ENCODE results near the gene SYT17. TPM values are rescaled to one million over a fixed set of nuclear protein-coding genes. Genes with fewer than 3 reads are reported as not detected.

The SYT17 gene
- polyA plus RNA-seq, 1 donor from 2014 or later = 3.2 TPM

DNA sequence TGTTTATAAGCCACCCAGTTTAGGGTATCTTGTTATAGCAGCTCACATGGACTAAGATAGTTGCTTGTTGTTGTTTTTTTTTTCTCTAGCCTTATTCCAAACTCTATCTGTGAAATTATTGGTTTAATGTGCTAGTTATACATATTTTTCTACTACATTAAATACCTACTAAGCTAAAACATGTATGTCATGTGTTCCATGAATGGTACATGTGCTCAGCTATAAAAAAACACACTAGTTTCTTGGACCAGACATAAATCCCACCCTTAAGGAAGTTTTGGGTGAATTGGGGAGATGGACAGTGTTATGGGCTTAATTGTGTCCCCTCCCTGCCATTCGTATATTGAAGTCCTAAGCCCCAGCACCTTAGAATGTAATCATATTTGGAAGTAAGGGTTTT is 34.4 kb upstream of the SYT17 start:
- H3K4me1 Mint-ChIP-seq = peaks cover 25 to 37% (median 32%) of the 10 kb centered on the region in 3 donors

GRCh38 chr16:19135201-19135842 is 32.7 kb upstream of the SYT17 start:
- Mint-ChIP-seq H3K36me3 (no peaks in the 10 kb centered on the region), H3K4me1 (peaks cover 17 to 27% (median 24%) of the 10 kb centered on the region in 3 donors), H3K9me3 (no peaks in the 10 kb centered on the region), H3K27ac (no peak overlapping the region), H3K4me3 (no peak overlapping the region), H3K27me3 (peaks cover 5% of the 10 kb centered on the region)

More for the DNA sequence above, 34.4 kb upstream of the SYT17 start:
- Mint-ChIP-seq H3K9me3 (no peaks in the 10 kb centered on the region), H3K36me3 (no peaks in the 10 kb centered on the region), H3K27me3 (peaks cover 5% of the 10 kb centered on the region), H3K4me3 (peak overlapping the region in 1 of 4 donors; percentile 65), H3K27ac (peak overlapping the region in 2 of 3 donors; percentile 43 to 53)

DNA sequence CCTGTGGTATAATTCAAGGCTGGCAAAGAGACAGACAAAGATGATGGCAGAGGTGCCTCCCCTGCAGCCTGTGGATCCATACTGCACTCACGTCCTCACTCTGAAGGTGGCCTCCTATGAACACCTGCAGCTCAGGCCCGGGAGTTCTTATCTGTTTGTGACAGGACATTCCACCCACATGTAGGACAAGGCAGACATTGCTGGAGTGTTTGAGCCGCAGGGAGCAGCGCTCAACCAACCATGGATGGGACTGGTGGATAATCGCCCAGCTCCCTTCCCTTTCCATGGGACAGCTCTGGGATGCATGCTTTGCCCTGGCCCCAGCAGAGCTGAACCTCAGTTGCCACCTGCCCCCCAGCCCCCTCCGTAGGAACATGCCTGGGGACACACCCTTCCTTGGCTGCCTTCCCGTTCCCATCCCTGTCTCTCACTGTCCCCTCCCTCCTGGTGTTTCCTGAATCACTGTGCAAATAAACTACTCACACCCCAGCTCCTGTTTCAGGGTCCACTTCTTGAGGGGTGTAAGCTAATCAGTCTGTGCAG is 32.1 kb upstream of the SYT17 start:
- Mint-ChIP-seq H3K27me3 (peaks cover 5% of the 10 kb centered on the region), H3K27ac (no peak overlapping the region), H3K4me1 (peaks cover 12 to 21% (median 20%) of the 10 kb centered on the region in 3 donors), H3K4me3 (peak overlapping the region in 1 of 4 donors; percentile 57), H3K36me3 (no peaks in the 10 kb centered on the region), H3K9me3 (no peaks in the 10 kb centered on the region)

DNA sequence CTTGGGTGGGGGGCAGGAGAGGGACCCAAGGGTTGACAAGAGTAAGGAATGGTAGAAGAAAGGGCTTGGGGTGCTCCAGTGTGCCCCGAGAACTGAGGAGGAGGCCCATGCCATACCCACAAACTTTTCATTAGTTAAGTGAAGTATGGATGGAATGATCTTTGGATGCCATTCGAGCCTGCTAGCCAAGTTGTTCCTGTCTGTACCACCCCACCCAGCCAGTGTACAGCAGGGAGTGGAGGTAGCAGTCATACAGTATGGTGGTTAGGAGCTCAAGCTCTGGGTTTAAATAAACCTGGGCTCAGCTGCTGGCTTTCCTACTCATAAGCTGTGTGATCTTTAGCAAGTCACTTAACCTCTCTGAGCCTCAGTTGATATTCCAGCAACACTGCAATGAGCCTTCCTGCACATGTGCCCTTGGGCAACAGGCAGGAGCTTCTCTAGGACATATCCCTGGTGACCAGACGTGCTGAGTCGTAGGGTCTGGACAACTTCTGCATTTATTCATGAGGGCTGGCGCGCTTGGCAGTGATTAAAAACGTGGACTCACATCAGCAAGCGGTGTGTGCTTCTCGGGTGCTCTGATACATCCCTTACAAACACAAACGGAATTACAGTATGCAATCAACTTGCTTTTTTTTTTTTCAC is 31.4 kb upstream of the SYT17 start:
- peaks cover 3% of the 10 kb centered on the region for H3K27me3 Mint-ChIP-seq
- no peaks in the 10 kb centered on the region for H3K36me3 Mint-ChIP-seq
- peaks cover 6 to 14% (median 13%) of the 10 kb centered on the region in 3 donors for H3K4me1 Mint-ChIP-seq
- H3K9me3 Mint-ChIP-seq = no peaks in the 10 kb centered on the region
- no peak overlapping the region for H3K27ac Mint-ChIP-seq
- H3K4me3 Mint-ChIP-seq = no peak overlapping the region

GRCh38 chr16:19137201-19138128 is 30.6 kb upstream of the SYT17 start:
- H3K4me3 Mint-ChIP-seq = no peak overlapping the region
- no peaks in the 10 kb centered on the region for H3K9me3 Mint-ChIP-seq
- H3K4me1 Mint-ChIP-seq = peaks cover 6 to 8% (median 6%) of the 10 kb centered on the region in 3 donors
- H3K27me3 Mint-ChIP-seq = peaks cover 3% of the 10 kb centered on the region
- H3K36me3 Mint-ChIP-seq = no peaks in the 10 kb centered on the region
- H3K27ac Mint-ChIP-seq = no peak overlapping the region

DNA sequence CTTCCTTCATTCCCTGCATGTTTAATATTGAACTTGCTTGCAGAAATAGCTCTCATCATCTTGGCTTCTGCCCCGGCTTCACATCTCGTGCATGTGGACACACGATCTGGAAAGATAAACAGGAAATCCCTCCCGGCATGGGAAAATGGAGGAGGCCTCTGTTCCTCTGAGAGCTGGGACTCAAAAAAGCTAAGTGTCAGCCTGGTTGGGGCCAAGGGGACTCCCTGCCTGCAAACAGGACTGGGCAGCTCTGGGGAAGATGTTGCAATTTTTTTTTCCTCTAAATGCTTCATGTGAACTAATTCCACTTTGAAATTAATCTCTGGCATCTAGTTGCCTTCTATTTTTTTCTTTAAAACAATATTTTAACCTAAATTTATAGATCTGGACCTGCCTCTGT is 29.4 kb upstream of the SYT17 start:
- Mint-ChIP-seq H3K27me3 (peaks cover 8% of the 10 kb centered on the region), H3K4me1 (no peaks in the 10 kb centered on the region), H3K27ac (no peak overlapping the region), H3K36me3 (no peaks in the 10 kb centered on the region), H3K4me3 (no peak overlapping the region), H3K9me3 (no peaks in the 10 kb centered on the region)

DNA sequence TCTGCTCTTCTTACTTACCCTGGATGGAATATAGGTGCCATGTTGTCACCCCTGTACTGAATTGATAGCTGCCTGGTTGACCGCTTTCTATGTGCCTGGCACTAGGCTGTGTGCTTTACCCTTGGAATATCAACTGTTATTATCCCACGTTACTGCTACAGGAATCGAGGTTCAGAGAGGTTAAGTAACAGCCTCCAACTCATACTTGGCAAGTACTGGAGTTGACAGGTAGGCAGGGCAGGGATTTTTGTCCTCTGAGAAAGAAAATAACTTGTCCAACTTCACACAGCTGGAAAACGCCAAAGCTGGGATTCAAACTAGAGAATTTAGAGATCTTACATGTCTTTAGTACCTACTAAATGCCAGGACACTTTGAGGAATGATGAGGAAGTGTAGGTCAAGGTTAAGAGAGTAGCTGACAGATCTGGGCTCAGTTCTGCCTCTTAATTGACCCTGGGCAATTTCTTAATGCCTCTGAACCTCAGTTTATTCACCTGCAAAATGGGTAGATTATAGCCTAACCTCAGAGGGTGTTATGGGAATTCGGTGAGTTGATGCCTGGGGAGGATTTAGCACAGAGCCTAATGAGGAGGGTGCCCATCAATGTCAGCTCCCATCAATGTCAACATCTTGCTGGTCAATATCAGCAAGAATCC is 28.5 kb upstream of the SYT17 start:
- Mint-ChIP-seq H3K27ac (no peak overlapping the region), H3K27me3 (peaks cover 11% of the 10 kb centered on the region), H3K9me3 (no peaks in the 10 kb centered on the region)

DNA sequence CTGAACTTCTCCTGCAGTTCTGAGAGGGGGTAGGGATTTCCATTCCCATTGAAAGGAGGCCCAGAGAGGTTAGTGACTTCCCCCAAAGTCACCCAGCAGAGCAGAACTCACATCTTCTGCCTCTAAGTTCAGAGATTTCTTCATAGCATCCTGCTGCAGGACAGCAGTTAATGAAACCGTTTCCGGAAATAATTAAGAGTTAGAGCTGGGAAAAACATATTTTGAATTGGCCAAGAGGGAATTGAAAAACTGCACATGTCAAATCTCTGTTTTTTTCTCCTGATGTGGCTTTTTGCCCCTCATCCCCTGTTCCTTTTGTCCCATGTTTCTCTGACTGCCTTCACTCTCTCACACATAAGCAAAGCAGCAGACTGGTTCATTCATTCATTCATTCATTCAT is 27.6 kb upstream of the SYT17 start:
- H3K27me3 Mint-ChIP-seq = peaks cover 15% of the 10 kb centered on the region
- H3K36me3 Mint-ChIP-seq = no peaks in the 10 kb centered on the region
- no peak overlapping the region for H3K27ac Mint-ChIP-seq
- no peak overlapping the region for H3K4me3 Mint-ChIP-seq
- H3K9me3 Mint-ChIP-seq = no peaks in the 10 kb centered on the region
- no peaks in the 10 kb centered on the region for H3K4me1 Mint-ChIP-seq

More for the DNA sequence above, 28.5 kb upstream of the SYT17 start:
- Mint-ChIP-seq H3K36me3 (no peaks in the 10 kb centered on the region), H3K4me3 (no peak overlapping the region), H3K4me1 (no peaks in the 10 kb centered on the region)

GRCh38 chr16:19142939-19143598 is 25.0 kb upstream of the SYT17 start:
- Mint-ChIP-seq H3K4me3 (no peak overlapping the region), H3K27ac (no peak overlapping the region), H3K27me3 (peaks cover 15% of the 10 kb centered on the region), H3K9me3 (peaks cover 1 to 5% (median 2%) of the 10 kb centered on the region in 3 donors), H3K4me1 (no peaks in the 10 kb centered on the region), H3K36me3 (no peaks in the 10 kb centered on the region)

DNA sequence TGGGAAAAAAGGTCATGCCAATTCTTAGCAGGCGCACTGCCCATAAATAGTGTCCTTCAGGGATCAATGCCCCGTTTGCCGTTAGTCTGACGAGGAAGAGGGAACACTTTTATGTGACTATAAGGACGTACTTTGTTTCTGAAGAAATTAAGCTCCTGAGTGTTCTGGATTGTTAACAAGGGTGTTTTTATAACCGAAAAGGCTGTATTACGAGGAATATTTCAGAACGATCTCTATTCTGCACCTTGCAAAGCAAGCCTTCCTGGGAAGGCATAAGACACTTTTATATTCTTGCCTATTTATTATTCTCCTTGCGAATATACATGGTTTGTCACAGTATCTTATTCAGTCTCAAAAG is 24.5 kb upstream of the SYT17 start:
- Mint-ChIP-seq H3K27ac (no peak overlapping the region), H3K4me3 (no peak overlapping the region), H3K4me1 (no peaks in the 10 kb centered on the region), H3K27me3 (peaks cover 15% of the 10 kb centered on the region), H3K9me3 (peaks cover 2 to 6% (median 5%) of the 10 kb centered on the region in 3 donors), H3K36me3 (no peaks in the 10 kb centered on the region)

DNA sequence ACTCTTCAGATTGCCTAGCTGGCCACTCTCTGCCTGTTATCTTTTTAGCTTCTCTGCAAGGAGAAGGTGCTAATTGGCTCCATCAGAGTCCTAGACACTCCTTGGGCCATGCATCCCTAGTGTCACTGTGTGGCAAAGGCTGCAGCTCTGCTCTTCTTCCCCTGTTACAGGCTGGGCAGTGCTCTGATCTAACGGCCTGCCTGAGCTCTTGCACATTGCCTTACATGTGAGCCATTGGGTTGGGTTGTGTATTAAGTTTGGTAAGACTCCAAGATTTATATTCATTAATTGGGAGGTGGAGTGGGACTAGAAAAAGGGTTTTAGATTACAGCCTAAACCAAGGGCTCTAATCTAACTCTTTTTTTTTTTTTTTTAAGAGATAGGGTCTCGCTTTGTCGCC is 23.0 kb upstream of the SYT17 start:
- H3K9me3 Mint-ChIP-seq = peaks cover 4 to 6% (median 6%) of the 10 kb centered on the region in 3 donors
- peaks cover 15% of the 10 kb centered on the region for H3K27me3 Mint-ChIP-seq
- no peak overlapping the region for H3K27ac Mint-ChIP-seq
- H3K4me3 Mint-ChIP-seq = no peak overlapping the region
- no peaks in the 10 kb centered on the region for H3K36me3 Mint-ChIP-seq
- no peaks in the 10 kb centered on the region for H3K4me1 Mint-ChIP-seq

- Mint-ChIP-seq H3K4me3 (no peak overlapping the region), H3K27me3 (peaks cover 15% of the 10 kb centered on the region), H3K9me3 (peaks cover 4 to 6% (median 6%) of the 10 kb centered on the region in 3 donors), H3K36me3 (no peaks in the 10 kb centered on the region), H3K4me1 (no peaks in the 10 kb centered on the region), H3K27ac (no peak overlapping the region)
Observed at GRCh38 chr16:19147126-19147525, 20.9 kb upstream of the SYT17 start.

GRCh38 chr16:19147627-19148026 is 20.4 kb upstream of the SYT17 start:
- H3K27ac Mint-ChIP-seq = no peak overlapping the region
- peaks cover 4 to 6% (median 6%) of the 10 kb centered on the region in 3 donors for H3K9me3 Mint-ChIP-seq
- H3K27me3 Mint-ChIP-seq = peaks cover 15% of the 10 kb centered on the region
- H3K36me3 Mint-ChIP-seq = no peaks in the 10 kb centered on the region
- no peak overlapping the region for H3K4me3 Mint-ChIP-seq
- H3K4me1 Mint-ChIP-seq = no peaks in the 10 kb centered on the region

- Mint-ChIP-seq H3K4me1 (no peaks in the 10 kb centered on the region), H3K27ac (no peak overlapping the region), H3K9me3 (peaks cover 4 to 6% (median 6%) of the 10 kb centered on the region in 3 donors), H3K27me3 (peaks cover 13% of the 10 kb centered on the region), H3K4me3 (no peak overlapping the region), H3K36me3 (no peaks in the 10 kb centered on the region)
Observed at GRCh38 chr16:19148189-19148588, 19.9 kb upstream of the SYT17 start.

All from IgD-negative memory B cell (primary cell).